RWPE2 (cell line): ENCODE data around the gene LOXHD1.
A peak's percentile ranks its signal among the peaks of the same experiment; 100 is the strongest.

ENCODE experiments used
- ATAC-seq: fragments of 200-7000 bp; cut with Tn5 transposase; 3 replicates; pipeline ENCODE4 v1.9.1; 2021; ENCODE audit warnings: low read depth
- DNase-seq: peaks from one replicate; pipeline ENCODE4 v3.0.0-alpha.2; 2020; ENCODE audit warnings: low spot score
- H3K27ac ChIP-seq: fragments of 450-650 bp; 2 replicates; pipeline ENCODE4 v1.5.1; 2017; ENCODE audit warnings: mild to moderate bottlenecking; ENCODE audit not compliant: poor library complexity, severe bottlenecking
- H3K27me3 ChIP-seq: fragments of 250-450 bp; sonication (Bioruptor Pico); 2 replicates; pipeline ENCODE4 v1.5.1; 2021; ENCODE audit warnings: mild to moderate bottlenecking, moderate library complexity; ENCODE audit not compliant: insufficient read depth, poor library complexity, severe bottlenecking
- H3K36me3 ChIP-seq: fragments of 250-450 bp; sonication (Bioruptor Pico); 2 replicates; pipeline ENCODE4 v1.5.1; 2020; ENCODE audit warnings: low read depth, mild to moderate bottlenecking, moderate library complexity
- H3K4me1 ChIP-seq: fragments of 250-450 bp; sonication (Bioruptor Pico); 2 replicates; pipeline ENCODE4 v1.5.1; 2021; ENCODE audit warnings: mild to moderate bottlenecking, moderate library complexity; ENCODE audit not compliant: insufficient read depth, poor library complexity, severe bottlenecking
- H3K4me3 ChIP-seq: fragments of 250-450 bp; sonication (Bioruptor Pico); 2 replicates; pipeline ENCODE4 v1.5.1; 2021; ENCODE audit warnings: mild to moderate bottlenecking, moderate library complexity; ENCODE audit not compliant: severe bottlenecking
- H3K9me3 ChIP-seq: fragments of 250-450 bp; sonication (Bioruptor Pico); 2 replicates; pipeline ENCODE4 v1.5.1; 2021; ENCODE audit warnings: mild to moderate bottlenecking, moderate library complexity; ENCODE audit not compliant: severe bottlenecking
- TF ChIP-seq, protein P1 (sequence below): fragments of 450-650 bp; IDR thresholded peaks from one replicate; pipeline ENCODE4 v1.5.1; 2017; ENCODE audit warnings: mild to moderate bottlenecking, moderate library complexity; ENCODE audit not compliant: poor library complexity, severe bottlenecking

LOXHD1 gene

DNA sequence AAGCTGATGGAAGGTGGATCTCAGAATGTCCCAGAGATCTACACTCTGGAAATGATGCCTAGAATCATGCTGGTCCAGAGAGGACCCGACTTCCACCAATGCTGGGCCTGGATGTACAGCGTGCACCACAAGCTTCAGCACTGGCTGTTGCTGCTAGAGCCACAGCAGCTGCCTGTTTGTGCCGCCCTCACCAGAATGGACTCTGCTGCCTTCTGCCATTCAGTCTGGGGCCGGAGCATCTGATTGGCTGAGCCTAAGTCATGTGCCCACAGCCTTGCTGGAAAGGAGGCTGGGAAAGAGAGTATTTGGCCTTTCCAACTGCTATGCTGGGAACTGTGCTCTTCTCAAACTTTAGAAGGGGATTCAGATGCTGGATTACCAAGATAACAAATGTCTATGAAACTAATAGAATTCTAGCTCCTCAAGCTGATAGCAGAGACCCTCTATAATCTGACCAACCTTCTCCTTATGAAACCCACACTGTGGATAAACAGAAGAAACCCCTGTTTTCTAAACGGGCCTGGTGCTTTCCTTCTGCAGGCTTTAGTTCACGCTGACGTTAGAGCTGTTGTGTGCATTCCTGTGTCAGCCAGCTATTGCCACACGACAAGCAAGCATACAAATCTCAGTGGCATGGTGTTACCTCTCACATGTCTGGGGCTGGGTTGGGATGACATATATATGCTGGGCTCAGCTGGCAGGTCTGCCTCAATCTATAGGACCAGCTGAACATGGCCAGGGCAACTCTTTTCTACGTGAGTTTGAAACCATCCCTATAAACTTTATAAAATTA is 4.1 kb upstream of the LOXHD1 start:
- Histone ChIP-seq H3K4me3 (no peak overlapping the region), H3K4me1 (no peaks in the 10 kb centered on the region), H3K27me3 (no peaks in the 10 kb centered on the region), H3K36me3 (no peaks in the 10 kb centered on the region), H3K27ac (no peak overlapping the region), H3K9me3 (no peaks in the 10 kb centered on the region)
- TF ChIP-seq, protein P1, sequence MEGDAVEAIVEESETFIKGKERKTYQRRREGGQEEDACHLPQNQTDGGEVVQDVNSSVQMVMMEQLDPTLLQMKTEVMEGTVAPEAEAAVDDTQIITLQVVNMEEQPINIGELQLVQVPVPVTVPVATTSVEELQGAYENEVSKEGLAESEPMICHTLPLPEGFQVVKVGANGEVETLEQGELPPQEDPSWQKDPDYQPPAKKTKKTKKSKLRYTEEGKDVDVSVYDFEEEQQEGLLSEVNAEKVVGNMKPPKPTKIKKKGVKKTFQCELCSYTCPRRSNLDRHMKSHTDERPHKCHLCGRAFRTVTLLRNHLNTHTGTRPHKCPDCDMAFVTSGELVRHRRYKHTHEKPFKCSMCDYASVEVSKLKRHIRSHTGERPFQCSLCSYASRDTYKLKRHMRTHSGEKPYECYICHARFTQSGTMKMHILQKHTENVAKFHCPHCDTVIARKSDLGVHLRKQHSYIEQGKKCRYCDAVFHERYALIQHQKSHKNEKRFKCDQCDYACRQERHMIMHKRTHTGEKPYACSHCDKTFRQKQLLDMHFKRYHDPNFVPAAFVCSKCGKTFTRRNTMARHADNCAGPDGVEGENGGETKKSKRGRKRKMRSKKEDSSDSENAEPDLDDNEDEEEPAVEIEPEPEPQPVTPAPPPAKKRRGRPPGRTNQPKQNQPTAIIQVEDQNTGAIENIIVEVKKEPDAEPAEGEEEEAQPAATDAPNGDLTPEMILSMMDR, result no peak
- DNase-seq (no peak), ATAC-seq (0 out of 3 replicates have a peak, but pooled peaks have one; percentile 19)

DNA sequence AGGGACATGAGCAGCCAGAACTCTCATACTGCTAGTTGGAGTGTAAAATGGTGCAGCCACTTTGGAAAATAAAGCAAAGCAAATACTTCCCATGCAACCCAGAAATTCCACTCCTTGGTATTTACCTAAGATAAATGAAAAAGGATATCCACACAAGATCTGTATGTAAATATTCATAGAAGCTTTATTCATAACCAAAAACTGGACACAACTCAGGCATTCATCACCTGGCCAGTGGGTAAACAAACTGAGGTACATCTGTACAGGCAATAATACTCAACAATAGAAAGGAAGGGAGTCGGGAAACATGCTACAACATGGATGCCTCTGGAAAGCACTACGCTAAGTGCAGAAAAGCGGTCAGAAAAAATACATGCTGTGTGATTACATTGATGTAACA is 2.5 kb upstream of the LOXHD1 start:
- H3K36me3 ChIP-seq, result no peaks in the 10 kb centered on the region
- H3K27ac ChIP-seq, result no peak overlapping the region
- no peak overlapping the region for H3K4me3 ChIP-seq
- no peak for DNase-seq
- TF ChIP-seq, protein P1, result no peak
- H3K9me3 ChIP-seq, result no peaks in the 10 kb centered on the region
- H3K4me1 ChIP-seq, result no peaks in the 10 kb centered on the region
- no peaks in the 10 kb centered on the region for H3K27me3 ChIP-seq
- ATAC-seq, result no peak

DNA sequence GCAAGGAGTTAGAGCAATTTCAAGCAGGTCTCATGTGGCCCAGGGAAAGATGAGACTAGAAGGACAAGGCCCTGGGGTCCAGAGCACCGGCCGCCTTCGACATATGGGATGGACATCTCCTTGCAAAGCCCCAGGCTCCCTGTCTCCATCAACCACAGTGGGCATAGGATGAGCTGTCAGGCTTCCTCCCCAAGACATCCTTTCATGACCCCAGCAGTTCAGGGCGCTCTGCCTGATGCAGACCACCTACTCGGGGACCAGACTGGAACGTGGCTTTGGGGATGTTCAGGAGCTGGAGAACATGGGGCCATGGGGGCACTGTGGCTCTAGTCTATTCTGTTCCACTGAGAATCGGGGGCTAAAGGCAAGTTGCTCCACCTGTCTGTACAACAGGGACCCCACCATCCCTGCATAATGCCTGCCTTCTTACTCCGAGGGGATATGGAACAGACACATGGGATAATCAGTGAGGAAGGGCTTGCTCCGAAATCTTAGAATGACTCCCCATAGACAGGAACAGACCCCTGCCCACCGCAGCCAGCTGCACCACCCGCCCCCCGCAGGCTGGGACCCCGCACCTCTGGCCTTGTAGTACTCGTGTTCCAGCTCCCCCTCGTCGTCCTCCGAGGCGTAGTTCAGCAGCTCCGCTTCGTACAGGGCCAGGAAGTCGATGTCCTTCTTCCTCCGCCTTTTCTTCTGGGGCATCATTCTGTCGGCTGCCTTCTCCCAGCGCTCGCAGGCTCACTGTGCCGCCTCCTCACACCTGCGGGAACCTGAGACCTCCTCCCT is 500 bp downstream of the LOXHD1 start:
- no peak overlapping the region for H3K27ac ChIP-seq
- ATAC-seq (no peak), DNase-seq (no peak)
- no peaks in the 10 kb centered on the region for H3K36me3 ChIP-seq
- TF ChIP-seq, protein P1, result no peak
- peaks cover 5% of the 10 kb centered on the region for H3K27me3 ChIP-seq
- H3K9me3 ChIP-seq, result no peaks in the 10 kb centered on the region
- no peaks in the 10 kb centered on the region for H3K4me1 ChIP-seq
- H3K4me3 ChIP-seq, result no peak overlapping the region

DNA sequence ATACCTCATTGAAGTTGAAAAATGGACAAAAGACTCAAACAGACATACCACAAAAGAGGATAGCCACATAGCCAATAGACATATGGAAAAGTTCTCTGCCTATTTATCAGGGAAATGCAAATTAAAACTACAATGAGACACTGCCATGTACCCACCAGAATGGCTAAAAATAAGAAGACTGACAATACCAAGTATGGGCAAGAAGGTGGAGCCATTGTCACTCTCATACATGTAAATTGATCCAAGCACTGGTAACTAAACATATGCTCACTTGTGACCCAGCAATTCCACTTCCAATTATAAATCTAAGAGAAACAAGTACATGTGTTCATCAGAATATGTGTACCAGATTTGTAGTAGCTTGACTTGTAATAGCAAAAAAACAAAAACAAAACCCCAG is 4.6 kb downstream of the LOXHD1 start:
- TF ChIP-seq, protein P1, result no peak
- ATAC-seq, result no peak
- Histone ChIP-seq H3K4me3 (no peak overlapping the region), H3K27me3 (peaks cover 11% of the 10 kb centered on the region), H3K4me1 (no peaks in the 10 kb centered on the region), H3K9me3 (no peaks in the 10 kb centered on the region), H3K36me3 (no peaks in the 10 kb centered on the region), H3K27ac (no peak overlapping the region)
- DNase-seq, result no peak
